HEK293T (cell line): ENCODE data around the gene VEPH1.

ENCODE experiments used
- BHLHE40 ChIP-seq: fragments of 450-650 bp; IDR thresholded peaks from 2 replicates; pipeline ENCODE4 v1.6.1; 2016; ENCODE audit warnings: mild to moderate bottlenecking, moderate library complexity, borderline replicate concordance
- ELF4 ChIP-seq: fragments of 450-650 bp; IDR thresholded peaks from 2 replicates; pipeline ENCODE4 v1.6.1; 2017; ENCODE audit warnings: antibody characterized with exemption
- FOXA1 ChIP-seq: fragments of 450-650 bp; IDR thresholded peaks from 2 replicates; pipeline ENCODE4 v1.6.1; 2016; ENCODE audit warnings: mild to moderate bottlenecking
- FOXK2 ChIP-seq: fragments of 450-650 bp; IDR thresholded peaks from 2 replicates; pipeline ENCODE4 v1.6.1; 2016; ENCODE audit warnings: mild to moderate bottlenecking
- FOXM1 ChIP-seq: fragments of 450-650 bp; IDR thresholded peaks from 2 replicates; pipeline ENCODE4 v1.6.1; 2017; ENCODE audit warnings: mild to moderate bottlenecking, borderline replicate concordance
- HDGF ChIP-seq: fragments of 450-650 bp; IDR thresholded peaks from 2 replicates; pipeline ENCODE4 v1.6.1; 2017; ENCODE audit warnings: antibody characterized with exemption, borderline replicate concordance
- LEF1 ChIP-seq: fragments of 450-650 bp; IDR thresholded peaks from 2 replicates; pipeline ENCODE4 v1.6.1; 2017; ENCODE audit warnings: mild to moderate bottlenecking, borderline replicate concordance
- NFRKB ChIP-seq: fragments of 450-650 bp; IDR thresholded peaks from 2 replicates; pipeline ENCODE4 v1.6.1; 2016; ENCODE audit warnings: mild to moderate bottlenecking, moderate library complexity
- PKNOX1 ChIP-seq: fragments of 450-650 bp; IDR thresholded peaks from 2 replicates; pipeline ENCODE4 v1.6.1; 2016
- SP1 ChIP-seq: fragments of 450-650 bp; IDR thresholded peaks from 2 replicates; pipeline ENCODE4 v1.6.1; 2017
- SUZ12 ChIP-seq: fragments of 450-650 bp; IDR thresholded peaks from 2 replicates; pipeline ENCODE4 v1.6.1; 2016; ENCODE audit warnings: mild to moderate bottlenecking
- TARDBP ChIP-seq: fragments of 450-650 bp; IDR thresholded peaks from 2 replicates; pipeline ENCODE4 v1.6.1; 2016
- ZNF384 ChIP-seq: fragments of 450-650 bp; IDR thresholded peaks from 2 replicates; pipeline ENCODE4 v1.6.1; 2016

DNA sequence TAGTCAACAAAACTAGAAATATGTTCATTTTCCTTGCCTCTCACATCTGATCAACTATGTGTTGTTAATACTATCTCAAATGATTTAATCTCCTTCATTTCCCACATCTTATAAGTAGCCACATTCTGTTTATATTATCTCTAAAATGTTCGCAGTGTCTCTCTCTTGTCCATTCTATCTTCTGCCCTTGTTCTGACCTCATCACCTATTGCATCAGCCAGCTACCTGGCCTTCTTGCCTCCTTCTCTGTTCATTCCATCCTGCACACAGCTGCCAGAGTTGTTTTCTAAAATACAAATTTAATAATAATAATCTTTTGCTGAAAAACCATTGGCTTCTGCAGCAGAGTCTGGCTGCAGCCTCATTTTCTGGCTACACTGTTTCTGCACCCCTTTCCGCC, 267.9 kb downstream of the VEPH1 start:
- TF ChIP-seq BHLHE40 (no peak), HDGF (no peak), SUZ12 (no peak), FOXM1 (no peak), PKNOX1 (no peak), ZNF384 (no peak), SP1 (no peak), ELF4 (no peak), FOXK2 (no peak), LEF1 (no peak), NFRKB (no peak), FOXA1 (no peak), TARDBP (no peak)
